PC-9 (cell line): ENCODE measurements around the gene GRAMD2A.

Source experiments
- EZH2 ChIP-seq: fragments of 200-600 bp; sonication (generic); IDR thresholded peaks from 2 replicates; pipeline ENCODE4 v1.8.0; 2017; ENCODE audit warnings: antibody characterized with exemption, low read depth
- TF ChIP-seq, protein P1 (sequence below): fragments of 200-600 bp; sonication (generic); conservative IDR thresholded peaks from 2 replicates; pipeline ENCODE4 v1.6.1; 2017; ENCODE audit warnings: mixed run types, antibody characterized with exemption, mild to moderate bottlenecking, moderate library complexity

DNA sequence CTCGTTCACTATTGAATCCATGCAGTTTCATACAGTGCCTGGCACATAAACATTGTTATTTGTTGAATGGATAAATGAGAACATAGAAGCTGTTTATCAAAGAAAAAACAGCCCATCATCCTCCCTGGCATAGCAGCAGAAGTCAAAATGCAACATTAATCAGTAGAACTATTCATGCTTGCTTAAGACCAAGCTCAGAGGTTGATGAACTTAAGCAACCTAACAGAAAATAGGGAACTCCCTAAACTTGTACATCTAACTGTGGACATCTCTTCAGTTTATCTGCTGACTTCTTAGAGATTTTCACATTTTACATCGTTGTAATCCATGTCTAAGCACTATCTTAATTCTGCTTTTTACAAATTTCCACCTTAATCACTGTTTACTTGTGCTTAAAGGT lies 50.2 kb downstream of the GRAMD2A start:
- no peak for TF ChIP-seq EZH2
- TF ChIP-seq, protein P1, sequence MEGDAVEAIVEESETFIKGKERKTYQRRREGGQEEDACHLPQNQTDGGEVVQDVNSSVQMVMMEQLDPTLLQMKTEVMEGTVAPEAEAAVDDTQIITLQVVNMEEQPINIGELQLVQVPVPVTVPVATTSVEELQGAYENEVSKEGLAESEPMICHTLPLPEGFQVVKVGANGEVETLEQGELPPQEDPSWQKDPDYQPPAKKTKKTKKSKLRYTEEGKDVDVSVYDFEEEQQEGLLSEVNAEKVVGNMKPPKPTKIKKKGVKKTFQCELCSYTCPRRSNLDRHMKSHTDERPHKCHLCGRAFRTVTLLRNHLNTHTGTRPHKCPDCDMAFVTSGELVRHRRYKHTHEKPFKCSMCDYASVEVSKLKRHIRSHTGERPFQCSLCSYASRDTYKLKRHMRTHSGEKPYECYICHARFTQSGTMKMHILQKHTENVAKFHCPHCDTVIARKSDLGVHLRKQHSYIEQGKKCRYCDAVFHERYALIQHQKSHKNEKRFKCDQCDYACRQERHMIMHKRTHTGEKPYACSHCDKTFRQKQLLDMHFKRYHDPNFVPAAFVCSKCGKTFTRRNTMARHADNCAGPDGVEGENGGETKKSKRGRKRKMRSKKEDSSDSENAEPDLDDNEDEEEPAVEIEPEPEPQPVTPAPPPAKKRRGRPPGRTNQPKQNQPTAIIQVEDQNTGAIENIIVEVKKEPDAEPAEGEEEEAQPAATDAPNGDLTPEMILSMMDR = no peak
